ENCODE measurements around the gene ZNF408. TPM values are rescaled to one million over a fixed set of nuclear protein-coding genes. Genes with fewer than 3 reads are reported as not detected.
A peak's percentile ranks its signal among the peaks of the same experiment; 100 is the strongest.

The ZNF408 gene
- total RNA-seq, 4 donors from 2014 or later = 0.88 to 10.5 (median 8.0) TPM

DNA sequence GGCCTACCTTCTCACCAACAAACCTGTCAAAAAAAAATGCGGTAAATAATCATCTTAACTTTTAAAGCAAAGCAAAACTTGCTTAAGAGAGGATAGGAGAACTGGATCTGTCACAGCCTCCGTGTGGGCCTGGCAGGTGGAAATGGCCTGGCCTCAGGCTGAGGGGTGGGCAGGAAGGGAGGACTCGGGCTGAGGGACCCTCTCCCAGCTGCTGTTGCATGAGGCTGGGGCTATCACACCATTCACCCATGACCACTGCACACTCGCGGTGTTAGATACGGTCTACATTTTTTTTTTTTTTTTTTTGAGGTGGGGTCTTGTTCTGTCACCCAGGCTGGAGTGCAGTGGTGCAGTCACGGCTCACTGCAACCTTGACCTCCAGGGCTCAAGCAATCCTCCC is 24.9 kb upstream of the ZNF408 start:
- H3K36me3 ChIP-seq = no peaks in the 10 kb centered on the region
- no peak for DNase-seq
- H3K4me1 ChIP-seq = peaks cover 5 to 13% of the 10 kb centered on the region in 2 donors
- peak overlapping the region; percentile 78 to 82 for H3K27ac ChIP-seq
- H3K4me3 ChIP-seq = no peak overlapping the region
- intact Hi-C loops (cut with DNase I; ENCODE audit: low total_unique reads) = no loop called here
- no peak for TF ChIP-seq POLR2A (IDR thresholded peaks at IDR 0.05)
- TF ChIP-seq, protein P1, sequence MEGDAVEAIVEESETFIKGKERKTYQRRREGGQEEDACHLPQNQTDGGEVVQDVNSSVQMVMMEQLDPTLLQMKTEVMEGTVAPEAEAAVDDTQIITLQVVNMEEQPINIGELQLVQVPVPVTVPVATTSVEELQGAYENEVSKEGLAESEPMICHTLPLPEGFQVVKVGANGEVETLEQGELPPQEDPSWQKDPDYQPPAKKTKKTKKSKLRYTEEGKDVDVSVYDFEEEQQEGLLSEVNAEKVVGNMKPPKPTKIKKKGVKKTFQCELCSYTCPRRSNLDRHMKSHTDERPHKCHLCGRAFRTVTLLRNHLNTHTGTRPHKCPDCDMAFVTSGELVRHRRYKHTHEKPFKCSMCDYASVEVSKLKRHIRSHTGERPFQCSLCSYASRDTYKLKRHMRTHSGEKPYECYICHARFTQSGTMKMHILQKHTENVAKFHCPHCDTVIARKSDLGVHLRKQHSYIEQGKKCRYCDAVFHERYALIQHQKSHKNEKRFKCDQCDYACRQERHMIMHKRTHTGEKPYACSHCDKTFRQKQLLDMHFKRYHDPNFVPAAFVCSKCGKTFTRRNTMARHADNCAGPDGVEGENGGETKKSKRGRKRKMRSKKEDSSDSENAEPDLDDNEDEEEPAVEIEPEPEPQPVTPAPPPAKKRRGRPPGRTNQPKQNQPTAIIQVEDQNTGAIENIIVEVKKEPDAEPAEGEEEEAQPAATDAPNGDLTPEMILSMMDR (IDR thresholded peaks at IDR 0.05) = no peak
- no peaks in the 10 kb centered on the region for H3K9me3 ChIP-seq
- H3K27me3 ChIP-seq = no peaks in the 10 kb centered on the region

GRCh38 chr11:46676436-46677158 is 24.2 kb upstream of the ZNF408 start:
- no peak for DNase-seq
- Histone ChIP-seq H3K9me3 (no peaks in the 10 kb centered on the region), H3K36me3 (no peaks in the 10 kb centered on the region), H3K27me3 (no peaks in the 10 kb centered on the region), H3K27ac (peak overlapping the region; percentile 78 to 82), H3K4me3 (no peak overlapping the region), H3K4me1 (peaks cover 5 to 13% of the 10 kb centered on the region in 2 donors)
- no peak for TF ChIP-seq POLR2A (IDR thresholded peaks at IDR 0.05)
- TF ChIP-seq, protein P1 (IDR thresholded peaks at IDR 0.05) = no peak
- intact Hi-C loops (cut with DNase I; ENCODE audit: low total_unique reads) = no loop called here

DNA sequence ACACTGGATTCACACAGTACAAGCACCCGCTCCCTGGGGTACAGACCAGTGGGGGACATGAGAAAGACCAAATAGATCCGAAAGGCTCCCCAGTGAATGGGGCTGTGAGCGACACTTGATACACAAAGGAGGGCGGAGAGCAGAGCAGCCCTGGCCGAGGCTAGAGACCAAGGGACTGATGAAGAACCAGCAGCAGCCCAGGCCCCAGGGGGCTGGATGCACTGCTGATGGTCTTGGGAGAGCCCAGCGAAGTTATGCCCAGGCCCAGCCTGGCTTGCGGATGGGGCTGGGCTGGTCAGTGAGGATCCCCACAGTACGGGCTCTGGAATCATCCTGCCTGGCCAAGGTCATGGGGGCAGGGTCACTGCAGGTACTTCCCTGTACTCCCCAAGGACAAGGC is 23.7 kb upstream of the ZNF408 start:
- intact Hi-C loops (cut with DNase I; ENCODE audit: low total_unique reads) = no loop called here
- Histone ChIP-seq H3K27me3 (no peaks in the 10 kb centered on the region), H3K4me3 (no peak overlapping the region), H3K9me3 (no peaks in the 10 kb centered on the region), H3K4me1 (peaks cover 5 to 13% of the 10 kb centered on the region in 2 donors), H3K27ac (peak overlapping the region in 1 of 2 donors; percentile 7), H3K36me3 (no peaks in the 10 kb centered on the region)
- no peak for DNase-seq
- no peak for TF ChIP-seq POLR2A (IDR thresholded peaks at IDR 0.05)
- TF ChIP-seq, protein P1 (IDR thresholded peaks at IDR 0.05) = no peak

- peaks cover 5 to 13% of the 10 kb centered on the region in 2 donors for H3K4me1 ChIP-seq
- TF ChIP-seq, protein P1 (IDR thresholded peaks at IDR 0.05) = no peak
- TF ChIP-seq POLR2A (IDR thresholded peaks at IDR 0.05) = no peak
- intact Hi-C loops (cut with DNase I; ENCODE audit: low total_unique reads) = no loop called here
- H3K4me3 ChIP-seq = no peak overlapping the region
- H3K27me3 ChIP-seq = no peaks in the 10 kb centered on the region
- H3K27ac ChIP-seq = peak overlapping the region; percentile 4 to 21
- H3K9me3 ChIP-seq = no peaks in the 10 kb centered on the region
- H3K36me3 ChIP-seq = no peaks in the 10 kb centered on the region
- no peak for DNase-seq
Measured at GRCh38 chr11:46677991-46678740, 22.7 kb upstream of the ZNF408 start.

DNA sequence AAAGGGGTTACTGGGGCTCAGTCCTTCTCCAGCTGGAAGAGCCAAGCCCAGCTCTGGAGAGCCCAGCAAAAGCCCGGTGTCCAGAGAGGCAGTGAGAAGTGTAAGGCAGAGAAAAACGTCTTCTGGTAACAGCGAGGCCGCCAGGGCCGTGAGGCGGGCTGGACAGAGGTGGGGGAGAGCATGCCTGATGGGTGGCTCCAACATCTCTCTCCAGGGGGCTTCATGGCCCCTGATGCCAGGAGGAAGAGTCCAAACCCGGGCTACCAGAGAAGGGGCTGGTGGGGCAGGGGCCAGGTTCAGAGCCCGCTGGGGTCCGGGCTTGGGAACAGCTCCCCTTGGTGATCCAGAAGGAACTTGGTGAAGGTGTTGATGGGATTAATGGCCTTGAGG is 22.1 kb upstream of the ZNF408 start:
- Histone ChIP-seq H3K9me3 (no peaks in the 10 kb centered on the region), H3K27ac (peak overlapping the region in 1 of 2 donors; percentile 4), H3K27me3 (no peaks in the 10 kb centered on the region), H3K36me3 (no peaks in the 10 kb centered on the region), H3K4me1 (peaks cover 5 to 13% of the 10 kb centered on the region in 2 donors), H3K4me3 (no peak overlapping the region)
- DNase-seq = no peak
- intact Hi-C loops (cut with DNase I; ENCODE audit: low total_unique reads) = no loop called here
- no peak for TF ChIP-seq POLR2A (IDR thresholded peaks at IDR 0.05)
- TF ChIP-seq, protein P1 (IDR thresholded peaks at IDR 0.05) = no peak
